GM23338 (cell line): ENCODE results near the gene CLSTN2. TPM values are rescaled to one million over a fixed set of nuclear protein-coding genes. Genes with fewer than 3 reads are reported as not detected.

ENCODE experiments used
- ATAC-seq: fragments of 200-7000 bp; cut with Tn5 transposase; 3 replicates; pipeline ENCODE4 v1.9.1; 2020
- DNase-seq: peaks from one replicate; pipeline ENCODE4 v3.0.0-alpha.2; 2015; ENCODE audit warnings: low spot score
- H2AFZ ChIP-seq: fragments of 200-600 bp; sonication (generic); 2 replicates; pipeline ENCODE4 v1.8.0; 2016; ENCODE audit warnings: antibody characterized with exemption, mild to moderate bottlenecking, moderate library complexity
- H3F3A ChIP-seq: fragments of 200-600 bp; sonication (generic); replicated peaks from 2 replicates; pipeline ENCODE4 v1.8.0; 2017; ENCODE audit warnings: antibody characterized with exemption, mixed run types, low read depth
- H3K27ac ChIP-seq: fragments of 200-600 bp; sonication (generic); 2 replicates; pipeline ENCODE4 v1.6.1; 2016; ENCODE audit warnings: low read depth
- H3K27me3 ChIP-seq: fragments of 200-600 bp; sonication (generic); 2 replicates; pipeline ENCODE4 v1.8.0; 2016; ENCODE audit warnings: mild to moderate bottlenecking, mixed run types, moderate library complexity; ENCODE audit not compliant: insufficient read depth
- H3K36me3 ChIP-seq: fragments of 200-600 bp; sonication (generic); 2 replicates; pipeline ENCODE4 v1.8.0; 2016; ENCODE audit warnings: mild to moderate bottlenecking; ENCODE audit not compliant: insufficient read depth
- H3K4me1 ChIP-seq: fragments of 200-600 bp; sonication (generic); 2 replicates; pipeline ENCODE4 v1.8.0; 2016; ENCODE audit warnings: mild to moderate bottlenecking, moderate library complexity; ENCODE audit not compliant: insufficient read depth
- H3K4me2 ChIP-seq: fragments of 200-600 bp; sonication (generic); 2 replicates; pipeline ENCODE4 v1.7.1; 2017; ENCODE audit warnings: mixed run types
- H3K4me3 ChIP-seq: fragments of 200-600 bp; sonication (generic); 2 replicates; pipeline ENCODE4 v1.6.1; 2016; ENCODE audit warnings: mixed run types
- H3K79me2 ChIP-seq: fragments of 200-600 bp; sonication (generic); replicated peaks from 2 replicates; pipeline ENCODE4 v1.8.0; 2017; ENCODE audit warnings: mild to moderate bottlenecking; ENCODE audit not compliant: insufficient read depth
- H3K9me2 ChIP-seq: fragments of 200-600 bp; sonication (generic); 2 replicates; pipeline ENCODE4 v1.8.0; 2017; ENCODE audit not compliant: insufficient read depth
- H4K20me1 ChIP-seq: fragments of 200-600 bp; sonication (generic); replicated peaks from 2 replicates; pipeline ENCODE4 v1.8.0; 2017; ENCODE audit warnings: mild to moderate bottlenecking; ENCODE audit not compliant: insufficient read depth
- H3K27ac Mint-ChIP-seq: 2 replicates; pipeline ENCODE4 v1.8.0; 2020; ENCODE audit warnings: inconsistent platforms, mild to moderate bottlenecking, moderate library complexity, mixed read lengths
- H3K27me3 Mint-ChIP-seq: 3 replicates; pipeline ENCODE4 v1.8.0; 2022; ENCODE audit warnings: low read depth, mild to moderate bottlenecking, moderate library complexity, mixed read lengths, inconsistent platforms; ENCODE audit not compliant: insufficient read depth, poor library complexity
- H3K36me3 Mint-ChIP-seq: 3 replicates; pipeline ENCODE4 v1.8.0; 2021; ENCODE audit warnings: low read depth, mild to moderate bottlenecking, inconsistent platforms, moderate library complexity, mixed read lengths
- H3K4me1 Mint-ChIP-seq: 3 replicates; pipeline ENCODE4 v1.8.0; 2020; ENCODE audit warnings: mild to moderate bottlenecking, inconsistent platforms, mixed read lengths
- H3K4me3 Mint-ChIP-seq: 3 replicates; pipeline ENCODE4 v1.8.0; 2021; ENCODE audit warnings: moderate library complexity, mild to moderate bottlenecking, inconsistent platforms, mixed read lengths
- H3K9me3 Mint-ChIP-seq: 3 replicates; pipeline ENCODE4 v1.8.0; 2020; ENCODE audit warnings: moderate library complexity, mild to moderate bottlenecking, inconsistent platforms, mixed read lengths
- CREB1 ChIP-seq: fragments of 250-450 bp; sonication (Bioruptor Pico); IDR thresholded peaks from 2 replicates; pipeline ENCODE4 v1.5.0; 2020; ENCODE audit warnings: low read depth, mild to moderate bottlenecking, moderate library complexity
- EZH2 ChIP-seq: fragments of 200-600 bp; sonication (generic); IDR thresholded peaks from one replicate; pipeline ENCODE4 v1.8.0; 2017; ENCODE audit warnings: antibody characterized with exemption, mild to moderate bottlenecking, low read depth; ENCODE audit not compliant: unreplicated experiment
- EZH2phosphoT487 ChIP-seq: fragments of 200-600 bp; sonication (generic); IDR thresholded peaks from one replicate; pipeline ENCODE4 v1.8.1; 2018; ENCODE audit warnings: antibody characterized with exemption; ENCODE audit not compliant: unreplicated experiment
- JUNB ChIP-seq: IDR thresholded peaks from one replicate; pipeline ENCODE4 v1.6.1; 2016; ENCODE audit warnings: antibody characterized with exemption; ENCODE audit not compliant: unreplicated experiment
- NANOG ChIP-seq: IDR thresholded peaks from 2 replicates; pipeline ENCODE4 v1.6.1; 2016; ENCODE audit warnings: antibody characterized with exemption, borderline replicate concordance
- POLR2AphosphoS5 ChIP-seq: IDR thresholded peaks from 2 replicates; pipeline ENCODE4 v1.6.1; 2016; ENCODE audit warnings: antibody characterized with exemption, low read depth
- STAT1 ChIP-seq: IDR thresholded peaks from one replicate; pipeline ENCODE4 v1.6.1; 2016; ENCODE audit warnings: antibody characterized with exemption; ENCODE audit not compliant: unreplicated experiment
- ZNF114 ChIP-seq: fragments of 250-450 bp; sonication (Bioruptor Pico); IDR thresholded peaks from 2 replicates; pipeline ENCODE4 v1.5.0; 2020; ENCODE audit warnings: mild to moderate bottlenecking, moderate library complexity
- ZNF331 ChIP-seq: fragments of 250-450 bp; sonication (Bioruptor Pico); IDR thresholded peaks from 2 replicates; pipeline ENCODE4 v1.5.0; 2020; ENCODE audit warnings: low read depth, mild to moderate bottlenecking, moderate library complexity
- polyA plus RNA-seq: library from polyadenylated mRNA; unstranded; fragments of >200 nt; fragmentation: Nextera tagmentation; extraction: Ambion mirVana; gene quantifications from 2 replicates; pipeline ENCODE4 v1.2.1, GENCODE V29; 2016
- total RNA-seq: library from RNA; depleted of rRNA; stranded (reverse); fragments of >200 nt; shearing (Covaris generic); gene quantifications from 2 replicates; pipeline ENCODE4 v1.2.3, GENCODE V29; 2014
- TF ChIP-seq, protein P1 (sequence below): IDR thresholded peaks from one replicate; pipeline ENCODE4 v1.6.1; 2018; ENCODE audit warnings: antibody characterized with exemption; ENCODE audit not compliant: unreplicated experiment
- TF ChIP-seq, protein P2 (sequence below): IDR thresholded peaks from 2 replicates; pipeline ENCODE4 v1.6.1; 2016; ENCODE audit warnings: antibody characterized with exemption
- TF ChIP-seq, protein P3 (sequence below): fragments of 250-450 bp; sonication (Bioruptor Pico); IDR thresholded peaks from 2 replicates; pipeline ENCODE4 v1.5.0; 2020; ENCODE audit warnings: mild to moderate bottlenecking, moderate library complexity
- TF ChIP-seq, protein P4 (sequence below), 2 experiments: fragments of 200-600 bp in 1 of 2; sonication (generic) in 1 of 2; conservative IDR thresholded peaks; 2 replicates each; pipeline versions ENCODE4 v1.5.1 to v1.6.1; 2016 to 2017; ENCODE audit warnings: antibody characterized with exemption in 2 of 2, low read depth in 2 of 2, mild to moderate bottlenecking in 2 of 2, moderate library complexity in 1 of 2

The CLSTN2 gene
- total and polyA plus RNA-seq, 2 experiments from 2014 or later = 0.11 to 0.83 TPM

DNA sequence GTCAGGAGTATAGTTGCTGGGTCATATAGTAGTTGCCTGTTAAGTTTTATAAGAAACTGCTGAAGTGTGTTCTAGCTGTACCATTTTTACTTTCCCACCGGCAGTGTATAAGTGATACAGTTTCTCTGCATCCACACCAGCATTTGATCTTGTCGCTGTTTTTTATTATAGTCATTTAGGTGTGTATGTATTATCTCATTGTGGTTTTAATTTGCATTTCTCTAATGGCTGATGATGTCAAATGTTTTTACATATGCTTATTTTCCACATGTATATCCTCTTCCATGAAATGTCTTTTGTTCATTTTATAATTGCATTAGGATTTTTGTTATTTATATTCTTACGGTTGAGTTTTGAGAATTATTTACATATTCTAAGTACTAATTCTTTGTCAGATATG, 254.3 kb downstream of the CLSTN2 start:
- H3K4me2 ChIP-seq = no peak overlapping the region
- no peak overlapping the region for H3K4me3 ChIP-seq
- no peaks in the 10 kb centered on the region for H4K20me1 ChIP-seq
- Mint-ChIP-seq H3K9me3 (peaks cover 8% of the 10 kb centered on the region; the same call in 2 of the 3 replicates), H3K4me3 (no peak overlapping the region), H3K27me3 (no peaks in the 10 kb centered on the region), H3K36me3 (peaks cover 7% of the 10 kb centered on the region; the same call in 2 of the 3 replicates), H3K27ac (no peak overlapping the region), H3K4me1 (no peaks in the 10 kb centered on the region)
- no peak for DNase-seq
- H3K27ac ChIP-seq = no peak overlapping the region
- H3F3A ChIP-seq = no peaks in the 10 kb centered on the region
- H3K79me2 ChIP-seq = no peaks in the 10 kb centered on the region
- H2AFZ ChIP-seq = no peak overlapping the region
- H3K4me1 ChIP-seq = no peaks in the 10 kb centered on the region
- no peaks in the 10 kb centered on the region for H3K27me3 ChIP-seq
- H3K36me3 ChIP-seq = no peaks in the 10 kb centered on the region
- TF ChIP-seq CREB1 = no peak
- TF ChIP-seq ZNF331 = no peak
- no peak for TF ChIP-seq ZNF114 (CRISPR knock-in tag)
- TF ChIP-seq EZH2phosphoT487 = no peak
- TF ChIP-seq JUNB = no peak
- TF ChIP-seq POLR2AphosphoS5 = no peak
- TF ChIP-seq EZH2 = no peak
- TF ChIP-seq, protein P1, sequence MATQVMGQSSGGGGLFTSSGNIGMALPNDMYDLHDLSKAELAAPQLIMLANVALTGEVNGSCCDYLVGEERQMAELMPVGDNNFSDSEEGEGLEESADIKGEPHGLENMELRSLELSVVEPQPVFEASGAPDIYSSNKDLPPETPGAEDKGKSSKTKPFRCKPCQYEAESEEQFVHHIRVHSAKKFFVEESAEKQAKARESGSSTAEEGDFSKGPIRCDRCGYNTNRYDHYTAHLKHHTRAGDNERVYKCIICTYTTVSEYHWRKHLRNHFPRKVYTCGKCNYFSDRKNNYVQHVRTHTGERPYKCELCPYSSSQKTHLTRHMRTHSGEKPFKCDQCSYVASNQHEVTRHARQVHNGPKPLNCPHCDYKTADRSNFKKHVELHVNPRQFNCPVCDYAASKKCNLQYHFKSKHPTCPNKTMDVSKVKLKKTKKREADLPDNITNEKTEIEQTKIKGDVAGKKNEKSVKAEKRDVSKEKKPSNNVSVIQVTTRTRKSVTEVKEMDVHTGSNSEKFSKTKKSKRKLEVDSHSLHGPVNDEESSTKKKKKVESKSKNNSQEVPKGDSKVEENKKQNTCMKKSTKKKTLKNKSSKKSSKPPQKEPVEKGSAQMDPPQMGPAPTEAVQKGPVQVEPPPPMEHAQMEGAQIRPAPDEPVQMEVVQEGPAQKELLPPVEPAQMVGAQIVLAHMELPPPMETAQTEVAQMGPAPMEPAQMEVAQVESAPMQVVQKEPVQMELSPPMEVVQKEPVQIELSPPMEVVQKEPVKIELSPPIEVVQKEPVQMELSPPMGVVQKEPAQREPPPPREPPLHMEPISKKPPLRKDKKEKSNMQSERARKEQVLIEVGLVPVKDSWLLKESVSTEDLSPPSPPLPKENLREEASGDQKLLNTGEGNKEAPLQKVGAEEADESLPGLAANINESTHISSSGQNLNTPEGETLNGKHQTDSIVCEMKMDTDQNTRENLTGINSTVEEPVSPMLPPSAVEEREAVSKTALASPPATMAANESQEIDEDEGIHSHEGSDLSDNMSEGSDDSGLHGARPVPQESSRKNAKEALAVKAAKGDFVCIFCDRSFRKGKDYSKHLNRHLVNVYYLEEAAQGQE = no peak
- TF ChIP-seq, protein P2, sequence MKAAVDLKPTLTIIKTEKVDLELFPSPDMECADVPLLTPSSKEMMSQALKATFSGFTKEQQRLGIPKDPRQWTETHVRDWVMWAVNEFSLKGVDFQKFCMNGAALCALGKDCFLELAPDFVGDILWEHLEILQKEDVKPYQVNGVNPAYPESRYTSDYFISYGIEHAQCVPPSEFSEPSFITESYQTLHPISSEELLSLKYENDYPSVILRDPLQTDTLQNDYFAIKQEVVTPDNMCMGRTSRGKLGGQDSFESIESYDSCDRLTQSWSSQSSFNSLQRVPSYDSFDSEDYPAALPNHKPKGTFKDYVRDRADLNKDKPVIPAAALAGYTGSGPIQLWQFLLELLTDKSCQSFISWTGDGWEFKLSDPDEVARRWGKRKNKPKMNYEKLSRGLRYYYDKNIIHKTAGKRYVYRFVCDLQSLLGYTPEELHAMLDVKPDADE = no peak
- TF ChIP-seq STAT1 = no peak
- TF ChIP-seq NANOG = no peak
- TF ChIP-seq, protein P3, sequence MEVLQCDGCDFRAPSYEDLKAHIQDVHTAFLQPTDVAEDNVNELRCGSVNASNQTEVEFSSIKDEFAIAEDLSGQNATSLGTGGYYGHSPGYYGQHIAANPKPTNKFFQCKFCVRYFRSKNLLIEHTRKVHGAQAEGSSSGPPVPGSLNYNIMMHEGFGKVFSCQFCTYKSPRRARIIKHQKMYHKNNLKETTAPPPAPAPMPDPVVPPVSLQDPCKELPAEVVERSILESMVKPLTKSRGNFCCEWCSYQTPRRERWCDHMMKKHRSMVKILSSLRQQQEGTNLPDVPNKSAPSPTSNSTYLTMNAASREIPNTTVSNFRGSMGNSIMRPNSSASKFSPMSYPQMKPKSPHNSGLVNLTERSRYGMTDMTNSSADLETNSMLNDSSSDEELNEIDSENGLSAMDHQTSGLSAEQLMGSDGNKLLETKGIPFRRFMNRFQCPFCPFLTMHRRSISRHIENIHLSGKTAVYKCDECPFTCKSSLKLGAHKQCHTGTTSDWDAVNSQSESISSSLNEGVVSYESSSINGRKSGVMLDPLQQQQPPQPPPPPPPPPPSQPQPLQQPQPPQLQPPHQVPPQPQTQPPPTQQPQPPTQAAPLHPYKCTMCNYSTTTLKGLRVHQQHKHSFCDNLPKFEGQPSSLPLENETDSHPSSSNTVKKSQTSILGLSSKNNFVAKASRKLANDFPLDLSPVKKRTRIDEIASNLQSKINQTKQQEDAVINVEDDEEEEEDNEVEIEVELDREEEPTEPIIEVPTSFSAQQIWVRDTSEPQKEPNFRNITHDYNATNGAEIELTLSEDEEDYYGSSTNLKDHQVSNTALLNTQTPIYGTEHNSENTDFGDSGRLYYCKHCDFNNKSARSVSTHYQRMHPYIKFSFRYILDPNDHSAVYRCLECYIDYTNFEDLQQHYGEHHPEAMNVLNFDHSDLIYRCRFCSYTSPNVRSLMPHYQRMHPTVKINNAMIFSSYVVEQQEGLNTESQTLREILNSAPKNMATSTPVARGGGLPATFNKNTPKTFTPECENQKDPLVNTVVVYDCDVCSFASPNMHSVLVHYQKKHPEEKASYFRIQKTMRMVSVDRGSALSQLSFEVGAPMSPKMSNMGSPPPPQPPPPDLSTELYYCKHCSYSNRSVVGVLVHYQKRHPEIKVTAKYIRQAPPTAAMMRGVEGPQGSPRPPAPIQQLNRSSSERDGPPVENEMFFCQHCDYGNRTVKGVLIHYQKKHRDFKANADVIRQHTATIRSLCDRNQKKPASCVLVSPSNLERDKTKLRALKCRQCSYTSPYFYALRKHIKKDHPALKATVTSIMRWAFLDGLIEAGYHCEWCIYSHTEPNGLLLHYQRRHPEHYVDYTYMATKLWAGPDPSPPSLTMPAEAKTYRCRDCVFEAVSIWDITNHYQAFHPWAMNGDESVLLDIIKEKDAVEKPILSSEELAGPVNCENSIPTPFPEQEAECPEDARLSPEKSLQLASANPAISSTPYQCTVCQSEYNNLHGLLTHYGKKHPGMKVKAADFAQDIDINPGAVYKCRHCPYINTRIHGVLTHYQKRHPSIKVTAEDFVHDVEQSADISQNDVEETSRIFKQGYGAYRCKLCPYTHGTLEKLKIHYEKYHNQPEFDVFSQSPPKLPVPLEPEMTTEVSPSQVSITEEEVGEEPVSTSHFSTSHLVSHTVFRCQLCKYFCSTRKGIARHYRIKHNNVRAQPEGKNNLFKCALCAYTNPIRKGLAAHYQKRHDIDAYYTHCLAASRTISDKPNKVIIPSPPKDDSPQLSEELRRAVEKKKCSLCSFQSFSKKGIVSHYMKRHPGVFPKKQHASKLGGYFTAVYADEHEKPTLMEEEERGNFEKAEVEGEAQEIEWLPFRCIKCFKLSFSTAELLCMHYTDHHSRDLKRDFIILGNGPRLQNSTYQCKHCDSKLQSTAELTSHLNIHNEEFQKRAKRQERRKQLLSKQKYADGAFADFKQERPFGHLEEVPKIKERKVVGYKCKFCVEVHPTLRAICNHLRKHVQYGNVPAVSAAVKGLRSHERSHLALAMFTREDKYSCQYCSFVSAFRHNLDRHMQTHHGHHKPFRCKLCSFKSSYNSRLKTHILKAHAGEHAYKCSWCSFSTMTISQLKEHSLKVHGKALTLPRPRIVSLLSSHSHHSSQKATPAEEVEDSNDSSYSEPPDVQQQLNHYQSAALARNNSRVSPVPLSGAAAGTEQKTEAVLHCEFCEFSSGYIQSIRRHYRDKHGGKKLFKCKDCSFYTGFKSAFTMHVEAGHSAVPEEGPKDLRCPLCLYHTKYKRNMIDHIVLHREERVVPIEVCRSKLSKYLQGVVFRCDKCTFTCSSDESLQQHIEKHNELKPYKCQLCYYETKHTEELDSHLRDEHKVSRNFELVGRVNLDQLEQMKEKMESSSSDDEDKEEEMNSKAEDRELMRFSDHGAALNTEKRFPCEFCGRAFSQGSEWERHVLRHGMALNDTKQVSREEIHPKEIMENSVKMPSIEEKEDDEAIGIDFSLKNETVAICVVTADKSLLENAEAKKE = no peak
- TF ChIP-seq, protein P4, sequence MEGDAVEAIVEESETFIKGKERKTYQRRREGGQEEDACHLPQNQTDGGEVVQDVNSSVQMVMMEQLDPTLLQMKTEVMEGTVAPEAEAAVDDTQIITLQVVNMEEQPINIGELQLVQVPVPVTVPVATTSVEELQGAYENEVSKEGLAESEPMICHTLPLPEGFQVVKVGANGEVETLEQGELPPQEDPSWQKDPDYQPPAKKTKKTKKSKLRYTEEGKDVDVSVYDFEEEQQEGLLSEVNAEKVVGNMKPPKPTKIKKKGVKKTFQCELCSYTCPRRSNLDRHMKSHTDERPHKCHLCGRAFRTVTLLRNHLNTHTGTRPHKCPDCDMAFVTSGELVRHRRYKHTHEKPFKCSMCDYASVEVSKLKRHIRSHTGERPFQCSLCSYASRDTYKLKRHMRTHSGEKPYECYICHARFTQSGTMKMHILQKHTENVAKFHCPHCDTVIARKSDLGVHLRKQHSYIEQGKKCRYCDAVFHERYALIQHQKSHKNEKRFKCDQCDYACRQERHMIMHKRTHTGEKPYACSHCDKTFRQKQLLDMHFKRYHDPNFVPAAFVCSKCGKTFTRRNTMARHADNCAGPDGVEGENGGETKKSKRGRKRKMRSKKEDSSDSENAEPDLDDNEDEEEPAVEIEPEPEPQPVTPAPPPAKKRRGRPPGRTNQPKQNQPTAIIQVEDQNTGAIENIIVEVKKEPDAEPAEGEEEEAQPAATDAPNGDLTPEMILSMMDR (conservative IDR thresholded peaks at IDR 0.05; ENCODE audit: low read depth in 2 of 2) = no peak
- H3K9me2 ChIP-seq = peaks cover 12% of the 10 kb centered on the region; the same call in 1 of the 2 replicates
- ATAC-seq = no peak
